Mesothelial cell of epicardium (in vitro differentiated cells): ENCODE data around the gene ACOX1. TPM values are rescaled to one million over a fixed set of nuclear protein-coding genes. Genes with fewer than 3 reads are reported as not detected.

ENCODE experiments used
- DNase-seq, 2 experiments: peaks; one replicate each; pipeline ENCODE4 v3.0.0; 2021; ENCODE audit warnings: low spot score in 2 of 2; ENCODE audit not compliant: unreplicated experiment in 2 of 2
- H3K27ac Mint-ChIP-seq: 2 replicates; pipeline ENCODE4 v1.8.0; 2021; ENCODE audit warnings: mixed read lengths
- H3K27me3 Mint-ChIP-seq: 2 replicates; pipeline ENCODE4 v1.8.0; 2021; ENCODE audit warnings: low read depth, mixed read lengths
- H3K36me3 Mint-ChIP-seq: 2 replicates; pipeline ENCODE4 v1.8.0; 2021; ENCODE audit warnings: mixed read lengths
- H3K4me1 Mint-ChIP-seq: 2 replicates; pipeline ENCODE4 v1.8.0; 2021; ENCODE audit warnings: mixed read lengths
- H3K4me3 Mint-ChIP-seq: 2 replicates; pipeline ENCODE4 v1.8.0; 2021; ENCODE audit warnings: mild to moderate bottlenecking, moderate library complexity, mixed read lengths
- H3K9me3 Mint-ChIP-seq: 2 replicates; pipeline ENCODE4 v1.8.0; 2021; ENCODE audit warnings: mixed read lengths
- CTCF ChIP-seq: fragments of 200-600 bp; sonication (generic); IDR thresholded peaks from one replicate; pipeline ENCODE4 v1.5.0; 2021; ENCODE audit warnings: antibody characterized with exemption; ENCODE audit not compliant: unreplicated experiment
- total RNA-seq: library from RNA; stranded (reverse); gene quantifications from 3 replicates; pipeline ENCODE4 v1.2.1, GENCODE V29; 2021

ACOX1 gene
- total RNA-seq, 1 donor from 2014 or later: 57.5 TPM

GRCh38 chr17:75896415-75897159 lies 82.4 kb downstream of the ACOX1 start, which contains the start of gene TRIM65:
TSS of gene TRIM65 (minus strand) at chr17:75896951. CDS start at chr17:75896937, 14 bp downstream.
- DNase-seq: peak in 1 of 2 experiments; percentile 77
- H3K27me3 Mint-ChIP-seq: no peaks in the 10 kb centered on the region
- TF ChIP-seq CTCF: no peak
- no peaks in the 10 kb centered on the region for H3K9me3 Mint-ChIP-seq
- H3K4me3 Mint-ChIP-seq: peak within 1 kb of the TSS; percentile 71
- peak within 1 kb of the TSS; percentile 82 for H3K27ac Mint-ChIP-seq
- peaks cover 10% of the 10 kb centered on the region for H3K36me3 Mint-ChIP-seq
- peaks cover 21% of the 10 kb centered on the region for H3K4me1 Mint-ChIP-seq

- Mint-ChIP-seq H3K27me3 (no peaks in the 10 kb centered on the region), H3K9me3 (no peaks in the 10 kb centered on the region), H3K4me1 (peaks cover 21% of the 10 kb centered on the region), H3K36me3 (peaks cover 11% of the 10 kb centered on the region), H3K27ac (peak overlapping the region; percentile 56), H3K4me3 (peak overlapping the region; percentile 71)
- no peak for DNase-seq
- no peak for TF ChIP-seq CTCF
These were observed 83.4 kb downstream of the ACOX1 start for GRCh38 chr17:75895370-75896155.

- H3K9me3 Mint-ChIP-seq: no peaks in the 10 kb centered on the region
- H3K27ac Mint-ChIP-seq: no peak overlapping the region
- peak overlapping the region; percentile 27 for H3K4me3 Mint-ChIP-seq
- no peak for TF ChIP-seq CTCF
- H3K27me3 Mint-ChIP-seq: no peaks in the 10 kb centered on the region
- peaks cover 9% of the 10 kb centered on the region for H3K36me3 Mint-ChIP-seq
- DNase-seq: no peak
- peaks cover 21% of the 10 kb centered on the region for H3K4me1 Mint-ChIP-seq
These were observed 84.8 kb downstream of the ACOX1 start for GRCh38 chr17:75894049-75894733.

- Mint-ChIP-seq H3K4me3 (peak overlapping the region; percentile 27), H3K4me1 (peaks cover 21% of the 10 kb centered on the region), H3K27ac (no peak overlapping the region), H3K27me3 (no peaks in the 10 kb centered on the region), H3K36me3 (peaks cover 6% of the 10 kb centered on the region), H3K9me3 (no peaks in the 10 kb centered on the region)
- TF ChIP-seq CTCF: no peak
- DNase-seq: no peak
These were observed 85.5 kb downstream of the ACOX1 start for GRCh38 chr17:75893305-75894048.
